ENCODE data around the gene CPOX. TPM values are rescaled to one million over a fixed set of nuclear protein-coding genes. Genes with fewer than 3 reads are reported as not detected.

CPOX gene
- 21.0 TPM for total RNA-seq

DNA sequence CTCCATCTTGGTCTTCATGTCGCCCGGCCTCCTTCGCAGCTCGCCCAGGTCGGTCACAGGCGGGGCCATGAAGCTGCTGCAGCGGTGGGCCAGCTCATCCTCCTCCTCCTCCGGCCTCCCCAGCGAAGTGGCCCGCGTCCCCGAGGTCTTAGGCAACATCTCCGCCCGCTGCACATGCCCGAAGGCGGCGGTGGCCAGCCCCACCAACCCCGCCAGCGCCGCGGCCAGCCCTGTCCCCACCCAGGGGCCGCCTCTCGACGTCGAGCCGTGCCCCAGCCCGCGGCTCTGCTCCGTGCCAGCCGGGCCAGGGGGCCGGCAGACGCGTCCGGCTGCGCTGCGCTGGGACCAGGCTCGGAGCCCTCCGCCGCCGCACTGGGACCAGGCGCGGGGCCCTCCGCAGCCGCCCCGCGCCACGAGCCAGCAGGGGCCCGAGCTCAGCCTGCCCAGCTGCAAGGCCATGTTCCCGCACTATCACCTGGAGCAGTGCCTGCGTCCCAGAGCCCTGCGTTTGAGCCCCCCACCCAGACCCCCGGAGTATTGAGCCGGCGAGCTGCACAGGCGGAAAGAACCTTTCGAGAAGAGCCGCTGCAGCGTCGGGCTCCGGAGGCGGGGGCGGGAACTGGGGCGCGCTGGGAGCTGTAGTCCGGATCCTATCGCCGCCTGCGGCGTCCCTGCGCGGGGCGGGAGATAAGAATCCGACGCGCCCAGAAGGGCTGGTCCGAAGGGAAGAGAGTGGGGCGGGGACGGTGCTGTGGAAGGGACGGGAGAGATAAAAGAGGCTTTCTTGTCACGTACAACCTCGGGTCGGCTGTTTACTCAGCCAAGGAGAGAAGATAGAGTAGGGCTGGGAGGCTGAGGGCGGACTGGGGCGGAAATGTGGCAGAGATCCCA is at the start of gene CPOX:
Gene CPOX (minus strand): TSS at position 566 of the 891 bp plus-strand sequence. CDS start 107 bp downstream, at position 459.

DNA sequence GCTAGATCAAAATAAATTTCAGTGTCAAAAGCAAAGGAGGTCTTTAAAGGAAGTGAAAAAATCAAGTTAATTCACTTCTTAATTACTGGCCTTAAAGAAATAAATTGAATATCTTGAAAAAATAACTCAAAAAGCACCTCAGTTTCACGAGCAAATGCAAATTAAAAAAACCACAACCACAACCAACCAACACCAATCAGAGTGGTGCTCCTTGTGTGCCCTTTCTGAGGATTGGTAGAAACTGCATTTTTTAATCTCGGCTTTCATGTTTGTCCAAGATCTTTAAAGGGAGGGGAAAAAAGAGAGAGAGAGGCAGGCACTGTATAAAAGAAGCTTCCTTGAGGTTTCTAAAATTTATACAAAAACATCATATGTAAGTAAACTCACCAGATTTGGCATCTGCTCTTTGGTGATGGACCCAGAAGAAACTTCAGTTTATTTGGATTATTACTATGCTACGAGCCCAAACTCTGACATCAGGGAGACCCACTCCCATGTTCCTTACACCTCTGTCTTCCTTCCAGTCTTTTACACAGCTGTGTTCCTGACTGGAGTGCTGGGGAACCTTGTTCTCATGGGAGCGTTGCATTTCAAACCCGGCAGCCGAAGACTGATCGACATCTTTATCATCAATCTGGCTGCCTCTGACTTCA is 61.7 kb downstream of the CPOX start, which contains the start of gene GPR15:
Gene GPR15 (plus strand): TSS at position 357 of the 653 bp plus-strand sequence. CDS start 56 bp downstream, at position 413.

Other genes with a start within 250 kb of the CPOX start
- gene OR5K4, start 239.8 kb downstream of the CPOX start, total RNA-seq, result not detected
- gene OR5K3, start 202.9 kb downstream of the CPOX start, total RNA-seq, result not detected
- not detected for gene OR5K1, start 130.4 kb downstream of the CPOX start, total RNA-seq
- not detected for gene OR5K2, start 95.9 kb downstream of the CPOX start, total RNA-seq
- 80.9 TPM for gene CLDND1, start 70.7 kb downstream of the CPOX start, total RNA-seq
- not detected for gene GPR15, start 61.6 kb downstream of the CPOX start, total RNA-seq
- gene ST3GAL6, start 169.7 kb upstream of the CPOX start, total RNA-seq, result 38.2 TPM